Measurements from ENCODE around the gene RBPMS2.
"Not testable (repeated sequence)": the region's sequence is repeated elsewhere in the genome, so short reads cannot be mapped to it uniquely, and the experiment has no call there.

The RBPMS2 gene

GRCh38 chr15:64803526-64803925 is 28.1 kb upstream of the RBPMS2 start:
- DNase-seq (ENCODE audit: extremely low spot score) = no peak
- POLR2A ChIA-PET = interaction anchor here (0.7 kb wide), 1 partner anchor 265 kb away, joined by 5 read pairs; no protein-coding TSS in a partner anchor
- no peak for TF ChIP-seq CTCF (IDR thresholded peaks at IDR 0.05; ENCODE audit: control extremely low read depth, extremely low read depth, low read depth, missing control alignments)
- CTCF ChIA-PET = interaction anchor here (1.3 to 16.8 kb wide), 5 partner anchors 12 to 120 kb away, joined by 3 to 300 read pairs (median 6); no protein-coding TSS in a partner anchor

- no peak for TF ChIP-seq CTCF (IDR thresholded peaks at IDR 0.05; ENCODE audit: control extremely low read depth, extremely low read depth, low read depth, missing control alignments)
Observed at GRCh38 chr15:64800476-64800875, 25.1 kb upstream of the RBPMS2 start.

GRCh38 chr15:64798905-64799304 is 23.5 kb upstream of the RBPMS2 start:
- CTCF ChIA-PET; POLR2A ChIA-PET; DNase-seq (ENCODE audit: extremely low spot score): not testable (repeated sequence)

More at GRCh38 chr15:64800476-64800875, 25.1 kb upstream of the RBPMS2 start:
- DNase-seq (ENCODE audit: extremely low spot score) = no peak
- POLR2A ChIA-PET = no interaction called here
- CTCF ChIA-PET = interaction anchor here (3.0 to 16.8 kb wide), 2 partner anchors 10 to 64 kb away, joined by 29 to 300 read pairs; no protein-coding TSS in a partner anchor

- POLR2A ChIA-PET; DNase-seq (ENCODE audit: extremely low spot score): not testable (repeated sequence)
- CTCF ChIA-PET = interaction anchor here (1.0 to 1.5 kb wide), 2 partner anchors 9 to 12 kb away, joined by 3 to 6 read pairs; no protein-coding TSS in a partner anchor
Observed at GRCh38 chr15:64795921-64796320, 20.5 kb upstream of the RBPMS2 start.

GRCh38 chr15:64795299-64795698 is 19.9 kb upstream of the RBPMS2 start:
- DNase-seq (ENCODE audit: extremely low spot score); POLR2A ChIA-PET: not testable (repeated sequence)
- CTCF ChIA-PET = interaction anchor here (1.0 to 1.6 kb wide), 3 partner anchors 9 to 15 kb away, joined by 3 to 6 read pairs (median 3); no protein-coding TSS in a partner anchor

GRCh38 chr15:64792282-64792681 is 16.9 kb upstream of the RBPMS2 start:
- ChIA-PET CTCF (interaction anchor here (1.1 kb wide), 1 partner anchor 23 kb away, joined by 6 read pairs; no protein-coding TSS in a partner anchor), POLR2A (no interaction called here)
- DNase-seq (ENCODE audit: extremely low spot score) = no peak
- no peak for TF ChIP-seq CTCF (IDR thresholded peaks at IDR 0.05; ENCODE audit: control extremely low read depth, extremely low read depth, low read depth, missing control alignments)

- ChIA-PET CTCF (interaction anchor here (1.1 to 1.2 kb wide), 2 partner anchors 18 to 24 kb away, joined by 6 read pairs; no protein-coding TSS in a partner anchor), POLR2A (no interaction called here)
- TF ChIP-seq CTCF (IDR thresholded peaks at IDR 0.05; ENCODE audit: control extremely low read depth, extremely low read depth, low read depth, missing control alignments) = no peak
- no peak for DNase-seq (ENCODE audit: extremely low spot score)
Observed at GRCh38 chr15:64791401-64791800, 16.0 kb upstream of the RBPMS2 start.

- ChIA-PET POLR2A (no interaction called here), CTCF (interaction anchor here (0.9 to 9.2 kb wide), 4 partner anchors 10 to 56 kb away, joined by 3 to 51 read pairs (median 6); no protein-coding TSS in a partner anchor)
- TF ChIP-seq CTCF (IDR thresholded peaks at IDR 0.05; ENCODE audit: control extremely low read depth, extremely low read depth, low read depth, missing control alignments) = no peak
- DNase-seq (ENCODE audit: extremely low spot score) = no peak
Observed at GRCh38 chr15:64783796-64784195, 8.4 kb upstream of the RBPMS2 start.

All from GM10248 (cell line).